Left kidney (tissue), 2 donors: ENCODE measurements around the gene IMMP2L. TPM values are rescaled to one million over a fixed set of nuclear protein-coding genes. Genes with fewer than 3 reads are reported as not detected.
"Not testable (repeated sequence)": the region's sequence is repeated elsewhere in the genome, so short reads cannot be mapped to it uniquely, and the experiment has no call there.

ENCODE experiments used
- DNase-seq: peaks from one replicate; pipeline ENCODE4 v3.0.0-alpha.2; 2013
- polyA plus RNA-seq: library from polyadenylated mRNA; unstranded; fragments of 120-200 nt; gene quantifications from one replicate; pipeline ENCODE4 v1.2.1, GENCODE V29; 2013; ENCODE audit not compliant: insufficient read length

IMMP2L gene
- polyA plus RNA-seq, 1 donor, result 41.8 TPM

GRCh38 chr7:111333010-111333409, 229.3 kb downstream of the IMMP2L start:
- no peak for DNase-seq

GRCh38 chr7:111330235-111330523, 232.1 kb downstream of the IMMP2L start:
- DNase-seq, result no peak

- no peak for DNase-seq
Measured at GRCh38 chr7:111329367-111330234, 232.7 kb downstream of the IMMP2L start.

- no peak for DNase-seq
Measured at GRCh38 chr7:111328487-111328886, 233.8 kb downstream of the IMMP2L start.

GRCh38 chr7:111324776-111325175, 237.5 kb downstream of the IMMP2L start:
- no peak for DNase-seq

- no peak for DNase-seq
Measured at GRCh38 chr7:111324228-111324627, 238.1 kb downstream of the IMMP2L start.

GRCh38 chr7:111323670-111324069, 238.6 kb downstream of the IMMP2L start:
- DNase-seq, result not testable (repeated sequence)

GRCh38 chr7:111320133-111320532, 242.2 kb downstream of the IMMP2L start:
- no peak for DNase-seq

GRCh38 chr7:111312966-111313365, 249.3 kb downstream of the IMMP2L start:
- no peak for DNase-seq

GRCh38 chr7:111308691-111309090, 253.6 kb downstream of the IMMP2L start:
- no peak for DNase-seq

- DNase-seq, result no peak
Measured at GRCh38 chr7:111301891-111302290, 260.4 kb downstream of the IMMP2L start.

GRCh38 chr7:111294494-111294893, 267.8 kb downstream of the IMMP2L start:
- DNase-seq, result no peak

GRCh38 chr7:111292026-111292470, 270.2 kb downstream of the IMMP2L start:
- DNase-seq, result no peak

- no peak for DNase-seq
Measured at GRCh38 chr7:111290982-111291381, 271.3 kb downstream of the IMMP2L start.

- no peak for DNase-seq
Measured at GRCh38 chr7:111290419-111290818, 271.9 kb downstream of the IMMP2L start.

GRCh38 chr7:111288441-111288840, 273.9 kb downstream of the IMMP2L start:
- DNase-seq, result not testable (repeated sequence)

GRCh38 chr7:111282626-111283025, 279.7 kb downstream of the IMMP2L start:
- DNase-seq, result no peak

- no peak for DNase-seq
Measured at GRCh38 chr7:111274857-111275256, 287.4 kb downstream of the IMMP2L start.

- no peak for DNase-seq
Measured at GRCh38 chr7:111272092-111272491, 290.2 kb downstream of the IMMP2L start.

GRCh38 chr7:111270794-111271193, 291.5 kb downstream of the IMMP2L start:
- DNase-seq, result not testable (repeated sequence)

- no peak for DNase-seq
Measured at GRCh38 chr7:111268941-111269340, 293.4 kb downstream of the IMMP2L start.

GRCh38 chr7:111266613-111267012, 295.7 kb downstream of the IMMP2L start:
- DNase-seq, result no peak

- DNase-seq, result no peak
Measured at GRCh38 chr7:111265394-111265793, 296.9 kb downstream of the IMMP2L start.

- DNase-seq, result no peak
Measured at GRCh38 chr7:111264981-111265380, 297.3 kb downstream of the IMMP2L start.
